Activated naive CD4-positive, alpha-beta T cell treated with anti-CD3 and anti-CD28 coated beads for 36 hours (primary cell): ENCODE results near the gene SLC27A4. TPM values are rescaled to one million over a fixed set of nuclear protein-coding genes. Genes with fewer than 3 reads are reported as not detected.
A peak's percentile ranks its signal among the peaks of the same experiment; 100 is the strongest.

ENCODE experiments used
- CTCF ChIA-PET: fragments of 350-600 bp; sonication (Branson Sonifier 250); formaldehyde crosslinking; loops from one replicate; lab custom pipeline; 2021; ENCODE audit warnings: antibody characterized with exemption; lab: Charles Lee
- DNase-seq: peaks from one replicate; pipeline ENCODE4 v3.0.0-alpha.2; 2020
- H3K27ac Mint-ChIP-seq: one replicate; pipeline ENCODE4 v1.8.0; 2021; ENCODE audit warnings: mild to moderate bottlenecking, mixed read lengths
- H3K27me3 Mint-ChIP-seq: one replicate; pipeline ENCODE4 v1.8.0; 2021; ENCODE audit warnings: low read depth, mixed read lengths
- H3K36me3 Mint-ChIP-seq: one replicate; pipeline ENCODE4 v1.8.0; 2021; ENCODE audit warnings: low read depth, mixed read lengths
- H3K4me1 Mint-ChIP-seq: one replicate; pipeline ENCODE4 v1.8.0; 2021; ENCODE audit warnings: low read depth, mixed read lengths
- H3K4me3 Mint-ChIP-seq: one replicate; pipeline ENCODE4 v1.8.0; 2021; ENCODE audit warnings: mild to moderate bottlenecking, moderate library complexity, mixed read lengths
- H3K9me3 Mint-ChIP-seq: one replicate; pipeline ENCODE4 v1.8.0; 2021; ENCODE audit warnings: mixed read lengths
- intact Hi-C: fragments of 100-400 bp; cut with micrococcal nuclease; formaldehyde crosslinking; loops from one replicate; pipeline ENCODE4 v1.15.1; 2023
- total RNA-seq, 2 experiments: library from RNA; stranded (reverse); gene quantifications; one replicate each; pipeline ENCODE4 v1.2.3, GENCODE V29; 2021

The SLC27A4 gene
- total RNA-seq, 2 experiments from 2014 or later: 5.7 to 6.8 TPM

GRCh38 chr9:128310461-128310860, 29.9 kb upstream of the SLC27A4 start:
- peaks cover 17% of the 10 kb centered on the region for H3K36me3 Mint-ChIP-seq
- H3K27me3 Mint-ChIP-seq: no peaks in the 10 kb centered on the region
- intact Hi-C loops: no loop called here
- no peaks in the 10 kb centered on the region for H3K9me3 Mint-ChIP-seq
- DNase-seq: no peak
- CTCF ChIA-PET: interaction anchor here (1.2 kb wide), 1 partner anchor 31 kb away, joined by 3 read pairs; no protein-coding TSS in a partner anchor
- no peaks in the 10 kb centered on the region for H3K4me1 Mint-ChIP-seq
- no peak overlapping the region for H3K4me3 Mint-ChIP-seq
- H3K27ac Mint-ChIP-seq: no peak overlapping the region

GRCh38 chr9:128314697-128315096, 25.6 kb upstream of the SLC27A4 start:
- CTCF ChIA-PET: interaction anchor here (1.4 kb wide), 1 partner anchor 27 kb away, joined by 3 read pairs; no protein-coding TSS in a partner anchor
- DNase-seq: no peak
- Mint-ChIP-seq H3K27me3 (no peaks in the 10 kb centered on the region), H3K4me3 (no peak overlapping the region), H3K9me3 (no peaks in the 10 kb centered on the region), H3K36me3 (peaks cover 16% of the 10 kb centered on the region), H3K4me1 (no peaks in the 10 kb centered on the region), H3K27ac (no peak overlapping the region)
- intact Hi-C loops: no loop called here

- Mint-ChIP-seq H3K4me1 (peaks cover 1% of the 10 kb centered on the region), H3K9me3 (no peaks in the 10 kb centered on the region), H3K27ac (no peak overlapping the region), H3K4me3 (no peak overlapping the region), H3K36me3 (peaks cover 11% of the 10 kb centered on the region), H3K27me3 (no peaks in the 10 kb centered on the region)
- intact Hi-C loops: no loop called here
- no peak for DNase-seq
- CTCF ChIA-PET: interaction anchor here (0.6 kb wide), 1 partner anchor 790 kb away, joined by 3 read pairs; no protein-coding TSS in a partner anchor
Observed at GRCh38 chr9:128316421-128316820, 23.9 kb upstream of the SLC27A4 start.

GRCh38 chr9:128317629-128318028, 22.7 kb upstream of the SLC27A4 start:
- Mint-ChIP-seq H3K4me1 (peaks cover 3% of the 10 kb centered on the region), H3K27ac (no peak overlapping the region), H3K9me3 (no peaks in the 10 kb centered on the region), H3K36me3 (peaks cover 9% of the 10 kb centered on the region), H3K4me3 (no peak overlapping the region), H3K27me3 (no peaks in the 10 kb centered on the region)
- CTCF ChIA-PET: no interaction called here
- intact Hi-C loops: no loop called here
- DNase-seq: no peak

GRCh38 chr9:128321343-128321742, 19.0 kb upstream of the SLC27A4 start:
- intact Hi-C loops: loop anchor here (5.0 kb wide), 1 partner anchor 159 kb away; the partner anchor contains the start of gene BBLN
- Mint-ChIP-seq H3K27ac (no peak overlapping the region), H3K27me3 (no peaks in the 10 kb centered on the region), H3K4me1 (peaks cover 22% of the 10 kb centered on the region), H3K9me3 (no peaks in the 10 kb centered on the region), H3K4me3 (peak overlapping the region; percentile 90), H3K36me3 (peaks cover 10% of the 10 kb centered on the region)
- CTCF ChIA-PET: interaction anchor here (0.7 to 1.0 kb wide), 2 partner anchors 26 to 131 kb away, joined by 3 read pairs; no protein-coding TSS in a partner anchor
- no peak for DNase-seq

GRCh38 chr9:128321879-128322403, 18.4 kb upstream of the SLC27A4 start:
- CTCF ChIA-PET: interaction anchor here (0.7 to 1.0 kb wide), 2 partner anchors 27 to 629 kb away, joined by 3 read pairs; no protein-coding TSS in a partner anchor
- H3K36me3 Mint-ChIP-seq: peaks cover 7% of the 10 kb centered on the region
- H3K27me3 Mint-ChIP-seq: no peaks in the 10 kb centered on the region

GRCh38 chr9:128322404-128323211, 17.7 kb upstream of the SLC27A4 start, which contains the start of the genes COQ4 and TRUB2:
Gene COQ4 (plus strand): TSS chr9:128322839. CDS start chr9:128322859, 20 bp downstream.
Gene TRUB2 (minus strand): TSS chr9:128322447. CDS start chr9:128322408, 39 bp downstream.
- CTCF ChIA-PET: interaction anchor here (0.7 kb wide), 1 partner anchor 628 kb away, joined by 3 read pairs; no protein-coding TSS in a partner anchor
- peak; percentile 95 for DNase-seq
- H3K4me3 Mint-ChIP-seq: peak within 1 kb of the TSS; percentile 90
- H3K27ac Mint-ChIP-seq: peak within 1 kb of the TSS; percentile 94
- no peaks in the 10 kb centered on the region for H3K9me3 Mint-ChIP-seq
- peaks cover 7% of the 10 kb centered on the region for H3K36me3 Mint-ChIP-seq
- H3K4me1 Mint-ChIP-seq: peaks cover 22% of the 10 kb centered on the region
- no peaks in the 10 kb centered on the region for H3K27me3 Mint-ChIP-seq
- intact Hi-C loops: loop anchor here (1.0 to 5.0 kb wide), 9 partner anchors 18 to 256 kb away; partner anchors contain the start of genes BBLN, GOLGA2, NAIF1 and ODF2

More at GRCh38 chr9:128321879-128322403, 18.4 kb upstream of the SLC27A4 start:
- Mint-ChIP-seq H3K4me1 (peaks cover 22% of the 10 kb centered on the region), H3K9me3 (no peaks in the 10 kb centered on the region), H3K4me3 (peak overlapping the region; percentile 90), H3K27ac (peak overlapping the region; percentile 94)
- no peak for DNase-seq
- intact Hi-C loops: loop anchor here (1.0 to 5.0 kb wide), 9 partner anchors 18 to 255 kb away; partner anchors contain the start of genes BBLN, GOLGA2, NAIF1 and ODF2

- DNase-seq: no peak
- Mint-ChIP-seq H3K36me3 (peaks cover 7% of the 10 kb centered on the region), H3K27ac (peak overlapping the region; percentile 94), H3K4me1 (peaks cover 22% of the 10 kb centered on the region), H3K27me3 (no peaks in the 10 kb centered on the region), H3K9me3 (no peaks in the 10 kb centered on the region), H3K4me3 (peak overlapping the region; percentile 90)
- CTCF ChIA-PET: no interaction called here
- intact Hi-C loops: loop anchor here (2.0 to 5.0 kb wide), 3 partner anchors 161 to 256 kb away; partner anchors contain the start of genes BBLN, NAIF1 and SPTAN1
Observed at GRCh38 chr9:128323212-128323730, 17.1 kb upstream of the SLC27A4 start.

GRCh38 chr9:128323791-128324190, 16.5 kb upstream of the SLC27A4 start:
- intact Hi-C loops: loop anchor here (2.0 to 5.0 kb wide), 3 partner anchors 161 to 257 kb away; partner anchors contain the start of genes BBLN, NAIF1 and SPTAN1
- DNase-seq: no peak
- Mint-ChIP-seq H3K4me3 (peak overlapping the region; percentile 90), H3K27ac (peak overlapping the region; percentile 94), H3K4me1 (peaks cover 22% of the 10 kb centered on the region), H3K36me3 (peaks cover 7% of the 10 kb centered on the region), H3K9me3 (no peaks in the 10 kb centered on the region), H3K27me3 (no peaks in the 10 kb centered on the region)
- CTCF ChIA-PET: interaction anchor here (0.6 to 1.6 kb wide), 2 partner anchors 28 to 31 kb away, joined by 5 to 6 read pairs; no protein-coding TSS in a partner anchor

GRCh38 chr9:128324401-128324800, 15.9 kb upstream of the SLC27A4 start:
- H3K4me1 Mint-ChIP-seq: peaks cover 22% of the 10 kb centered on the region
- H3K27me3 Mint-ChIP-seq: no peaks in the 10 kb centered on the region
- no peak for DNase-seq
- CTCF ChIA-PET: interaction anchor here (0.6 to 1.6 kb wide), 4 partner anchors 17 to 114 kb away, joined by 3 to 6 read pairs (median 4); no protein-coding TSS in a partner anchor
- H3K36me3 Mint-ChIP-seq: peaks cover 7% of the 10 kb centered on the region
- intact Hi-C loops: loop anchor here (5.0 kb wide), 1 partner anchor 162 kb away; the partner anchor contains the start of gene BBLN
- peak overlapping the region; percentile 90 for H3K4me3 Mint-ChIP-seq
- no peaks in the 10 kb centered on the region for H3K9me3 Mint-ChIP-seq
- no peak overlapping the region for H3K27ac Mint-ChIP-seq

- intact Hi-C loops: no loop called here
- Mint-ChIP-seq H3K4me1 (peaks cover 22% of the 10 kb centered on the region), H3K36me3 (peaks cover 9% of the 10 kb centered on the region), H3K27ac (no peak overlapping the region), H3K27me3 (no peaks in the 10 kb centered on the region), H3K4me3 (no peak overlapping the region), H3K9me3 (no peaks in the 10 kb centered on the region)
- CTCF ChIA-PET: no interaction called here
- DNase-seq: no peak
Observed at GRCh38 chr9:128325629-128326028, 14.7 kb upstream of the SLC27A4 start.
